ENCODE data around the gene BCL2L12.

GRCh38 chr19:49616945-49617344 lies 48.8 kb upstream of the BCL2L12 start:
- TF ChIP-seq CTCF (IDR thresholded peaks at IDR 0.05) (no peak), POLR2A (IDR thresholded peaks at IDR 0.05) (no peak)
